NCI-H748 treated with DMSO at 0.1 percent for 48 hours (cell line): ENCODE results near the gene ZNF274.
"Not testable (repeated sequence)": the region's sequence is repeated elsewhere in the genome, so short reads cannot be mapped to it uniquely, and the experiment has no call there.

Experiments
- DNase-seq: peaks from one replicate; lab custom pipeline; 2025; lab: John Stamatoyannopoulos, UW

Gene ZNF274

DNA sequence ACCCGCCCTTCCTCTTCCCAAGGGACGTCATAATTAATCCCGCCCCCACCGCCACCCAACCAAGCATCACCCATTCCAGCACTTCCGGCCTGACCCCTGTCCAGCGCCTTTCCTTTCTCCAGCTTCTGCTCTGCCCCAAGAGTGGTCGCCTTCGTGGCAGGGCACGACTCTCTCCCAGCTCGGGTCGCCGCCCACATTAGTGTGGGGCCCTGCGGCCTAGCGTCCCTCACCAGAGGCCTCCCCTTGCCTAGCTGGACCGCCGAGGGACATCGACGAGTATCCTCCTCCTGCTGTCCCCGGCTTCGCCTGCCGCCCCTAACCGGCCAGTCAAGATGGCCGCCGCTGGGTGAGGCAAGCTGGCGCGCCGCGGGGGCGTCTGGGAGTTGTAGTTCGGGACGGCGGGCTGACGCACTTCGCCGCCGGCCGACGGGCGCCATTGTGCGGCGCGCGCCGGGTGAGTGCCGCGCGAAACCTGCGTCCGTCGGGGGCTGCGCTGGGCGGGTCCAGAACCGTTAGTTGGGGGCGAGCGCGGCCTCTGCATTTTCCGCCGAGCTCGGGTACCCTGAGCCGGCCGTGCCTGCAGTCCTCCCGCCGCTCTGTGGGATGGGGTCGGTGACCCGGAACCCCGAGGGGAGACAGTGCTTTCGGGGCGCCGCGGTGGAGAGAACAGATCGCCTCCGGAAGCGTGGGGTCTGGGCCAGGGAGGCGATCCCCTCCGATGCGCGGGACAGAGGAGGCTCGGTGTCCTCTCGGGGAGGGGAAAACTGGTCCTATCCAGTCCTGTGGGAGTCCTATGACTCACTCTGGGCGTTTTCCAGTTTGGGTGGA lies at the start of gene ZNF274:
TSS of gene ZNF274 (plus strand) at position 73 of the 828 bp plus-strand sequence. CDS start 905 bp downstream, outside the sequence.
- peak; percentile 94 for DNase-seq

- no peak for DNase-seq
These were observed 48.6 kb upstream of the ZNF274 start for GRCh38 chr19:58134244-58134643.

DNA sequence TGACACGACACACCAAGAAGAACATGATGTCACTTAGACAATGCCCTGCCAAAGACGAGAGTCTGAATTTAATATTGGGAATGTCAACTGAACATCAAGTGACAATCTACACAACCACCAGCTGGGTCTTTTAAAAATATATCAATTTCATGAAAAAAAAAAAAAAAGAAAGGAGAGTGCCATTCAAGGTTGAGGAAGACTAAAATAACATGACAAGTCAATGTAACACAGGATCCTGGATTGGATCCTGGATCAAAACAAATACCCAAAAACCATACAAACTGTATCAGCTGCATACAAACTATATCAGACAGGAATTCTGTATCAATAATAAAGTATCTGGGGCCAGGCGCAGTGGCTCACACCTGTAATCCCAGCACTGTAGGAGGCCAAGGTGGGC lies 37.0 kb upstream of the ZNF274 start:
- DNase-seq: no peak

GRCh38 chr19:58147475-58147874 lies 35.4 kb upstream of the ZNF274 start:
- DNase-seq: not testable (repeated sequence)

- peak; percentile 75 for DNase-seq
These were observed 32.4 kb upstream of the ZNF274 start, which contains the start of gene ZNF329 for GRCh38 chr19:58150328-58150921. Gene ZNF329 (minus strand): TSS chr19:58150789. CDS start chr19:58129503, 21,286 bp downstream.

- no peak for DNase-seq
These were observed 29.5 kb upstream of the ZNF274 start for GRCh38 chr19:58153386-58153785.

GRCh38 chr19:58154287-58154678 lies 28.6 kb upstream of the ZNF274 start:
- DNase-seq: no peak

DNA sequence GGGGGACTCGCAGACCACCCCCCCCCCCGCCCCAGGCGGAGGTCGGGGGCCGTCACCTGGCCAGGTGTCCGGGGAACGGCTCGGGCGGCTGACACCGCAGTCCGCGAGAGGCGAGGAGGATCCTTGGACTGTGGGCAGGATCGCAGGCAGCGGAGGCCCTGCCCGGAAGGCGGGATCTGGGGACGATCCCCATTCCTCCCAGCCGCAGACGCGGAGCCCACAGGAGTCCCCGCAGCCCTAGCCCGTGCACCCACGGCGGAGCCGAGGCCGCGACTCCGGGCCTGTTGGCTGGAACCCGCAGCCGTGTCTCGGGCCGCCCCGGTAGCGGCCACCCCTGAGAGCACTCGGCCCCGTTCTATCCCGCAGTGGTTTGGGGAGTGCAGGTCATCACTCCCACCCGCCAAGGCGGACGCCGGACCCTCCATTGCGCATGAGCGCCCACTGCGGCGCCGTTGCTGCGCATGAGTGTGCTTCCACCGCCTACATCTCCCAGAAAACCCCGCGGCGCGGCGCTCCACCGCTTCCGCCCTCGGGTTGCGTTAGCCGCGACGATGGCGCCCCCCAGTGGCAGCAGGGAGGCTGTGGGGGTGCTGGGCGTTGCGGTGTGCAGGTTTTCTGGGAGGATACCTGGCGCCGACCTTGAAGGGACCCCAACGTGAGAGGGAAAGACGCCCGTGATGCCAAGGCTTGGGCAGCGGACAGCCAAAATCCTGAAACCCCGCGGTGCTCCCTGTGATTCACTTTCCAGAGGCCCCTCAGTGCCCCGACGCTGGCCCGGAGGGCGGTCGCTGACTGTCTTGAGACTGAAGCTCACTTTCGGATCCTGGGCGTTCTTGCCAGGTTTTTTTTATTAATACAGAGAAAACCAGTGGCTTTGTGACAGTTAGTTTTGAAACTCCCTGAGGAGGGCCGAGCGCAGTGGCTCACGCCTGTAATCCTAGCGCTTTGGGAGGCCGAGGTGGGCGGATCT lies 27.9 kb upstream of the ZNF274 start:
- DNase-seq: peak; percentile 95

- DNase-seq: no peak
These were observed 25.7 kb upstream of the ZNF274 start for GRCh38 chr19:58157045-58157728.

DNA sequence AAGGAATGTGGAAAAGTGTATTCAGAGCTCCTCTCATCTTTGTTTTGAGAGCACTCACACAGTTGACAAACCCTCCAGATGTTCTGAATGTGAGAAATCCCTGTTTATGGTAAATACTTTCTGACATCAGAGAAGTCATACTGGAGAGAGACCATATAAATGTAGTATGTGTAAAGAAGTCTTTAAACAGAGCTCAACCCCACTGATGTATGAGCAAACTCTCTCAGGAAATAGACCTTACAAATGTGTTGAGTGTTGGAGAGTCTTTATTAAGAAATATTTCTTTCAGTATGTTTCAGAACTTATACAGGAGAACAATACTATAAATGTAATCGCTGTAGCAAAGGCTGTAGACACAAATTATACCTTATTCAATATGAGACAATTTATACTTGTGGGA lies 16.6 kb upstream of the ZNF274 start:
- DNase-seq: no peak

GRCh38 chr19:58166708-58167280 lies 16.1 kb upstream of the ZNF274 start:
- DNase-seq: no peak

- no peak for DNase-seq
These were observed 12.0 kb upstream of the ZNF274 start for GRCh38 chr19:58170860-58171259.

- peak; percentile 57 for DNase-seq
These were observed 822 bp upstream of the ZNF274 start for GRCh38 chr19:58181902-58182576.

DNA sequence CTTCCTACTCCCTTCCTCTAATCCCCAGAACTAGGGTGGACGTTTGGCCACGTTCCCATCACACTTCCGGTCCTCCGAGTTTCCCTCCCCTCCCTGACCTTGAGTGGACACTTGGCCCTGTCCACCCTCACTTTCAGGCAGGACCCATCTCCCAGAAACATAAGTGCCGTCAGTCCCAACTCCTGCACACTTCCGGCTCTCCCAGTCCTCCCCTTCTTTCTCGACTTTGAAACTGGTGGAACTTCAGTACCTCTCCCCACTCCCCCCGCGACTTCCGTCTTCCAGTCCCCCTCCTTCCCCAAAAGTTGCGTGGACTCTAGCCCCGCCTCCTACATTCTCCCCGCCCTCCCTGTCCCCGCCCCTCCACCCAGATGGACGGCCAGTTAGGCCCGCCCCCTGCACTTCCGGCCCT lies 278 bp upstream of the ZNF274 start:
- no peak for DNase-seq

- no peak for DNase-seq
These were observed 955 bp downstream of the ZNF274 start for GRCh38 chr19:58183817-58184215.

DNA sequence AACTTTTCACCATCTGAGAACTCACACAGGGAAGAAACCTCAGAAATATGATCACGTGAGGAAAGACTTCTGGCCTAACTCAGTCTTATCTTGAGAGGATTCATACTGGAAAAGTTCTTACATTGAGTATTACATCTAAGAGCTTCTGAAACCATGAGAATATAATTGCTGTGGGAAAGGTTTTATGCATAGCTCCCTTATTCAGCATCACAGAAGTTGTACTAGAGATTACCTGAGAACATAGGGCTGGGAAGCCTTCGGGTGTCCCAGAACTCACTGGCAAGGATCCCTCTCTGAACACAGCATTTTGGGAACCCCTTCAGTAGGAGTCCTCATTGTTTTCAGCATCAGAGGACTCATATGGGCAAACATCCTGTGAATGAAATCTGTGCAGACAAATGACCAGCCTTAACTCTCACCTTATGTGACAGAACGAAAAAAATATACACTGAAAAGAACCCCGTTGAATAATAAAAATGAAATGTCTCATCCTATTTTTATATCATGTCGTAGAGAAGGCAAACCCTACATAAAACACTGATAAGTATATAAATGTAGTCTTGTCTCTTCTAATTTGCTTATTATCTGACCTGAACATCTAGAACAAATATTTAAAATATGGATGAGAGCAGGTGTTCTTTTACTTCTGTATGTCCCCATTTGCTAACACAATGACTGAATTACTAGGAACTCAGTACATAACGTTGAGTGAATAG lies 14.2 kb downstream of the ZNF274 start:
- DNase-seq: peak; percentile 36

DNA sequence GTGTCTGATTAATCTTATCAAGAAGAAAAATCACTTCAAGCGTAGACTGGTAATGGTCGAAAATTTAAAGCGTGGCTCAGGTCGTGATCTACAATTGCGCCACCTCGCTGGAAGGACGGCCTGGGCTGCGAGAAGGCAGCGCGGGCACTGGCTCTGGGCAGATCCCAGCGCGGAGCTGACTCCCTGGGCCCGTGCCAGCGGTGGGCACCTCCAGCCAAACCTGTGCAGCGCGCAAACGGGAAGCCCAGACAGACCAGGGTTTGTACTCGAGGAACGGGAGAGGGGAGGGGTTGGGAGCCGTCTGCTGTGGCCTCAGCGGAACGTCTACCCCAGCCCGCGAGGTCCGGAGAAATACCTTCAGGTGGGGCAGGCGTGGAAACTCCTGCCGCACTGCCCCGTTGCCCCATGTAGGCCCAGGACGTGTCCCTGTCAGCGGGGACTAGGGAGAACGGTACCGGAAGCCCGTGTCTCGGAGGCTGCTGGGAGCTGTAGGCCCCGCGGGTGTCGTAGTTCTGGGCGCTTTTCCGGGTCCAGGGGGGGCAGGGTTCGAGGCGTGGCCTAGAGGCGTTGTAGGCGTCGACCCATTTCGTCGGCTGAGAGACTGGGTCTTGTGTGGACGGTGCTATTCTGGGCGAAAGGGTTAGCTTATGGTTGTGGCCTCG lies 21.1 kb downstream of the ZNF274 start:
- no peak for DNase-seq

- DNase-seq: no peak
These were observed 21.7 kb downstream of the ZNF274 start for GRCh38 chr19:58204566-58204965.

GRCh38 chr19:58209577-58209976 lies 26.7 kb downstream of the ZNF274 start:
- DNase-seq: no peak
